Breast epithelium (tissue), 4 donors: ENCODE data around the gene KCNA3. TPM values are rescaled to one million over a fixed set of nuclear protein-coding genes. Genes with fewer than 3 reads are reported as not detected.

Source experiments
- DNase-seq, 2 donors: peaks; one replicate each; pipeline ENCODE4 v3.0.0-alpha.2; 2019; ENCODE audit warnings: low spot score in 2 of 2
- H3K27ac ChIP-seq, 2 donors: fragments of 200-600 bp; sonication (generic) in 1 of 2; one replicate each; pipeline ENCODE4 v1.5.1; 2016 to 2019; ENCODE audit warnings: mild to moderate bottlenecking in 1 of 2
- H3K27me3 ChIP-seq, 2 donors: fragments of 200-600 bp; sonication (generic) in 1 of 2; one replicate each; pipeline versions ENCODE4 v1.5.1 to v1.6.0; 2017 to 2019; ENCODE audit warnings: control low read depth in 1 of 2, mild to moderate bottlenecking in 1 of 2
- H3K36me3 ChIP-seq: fragments of 200-600 bp; one replicate; pipeline ENCODE4 v1.5.1; 2019
- H3K4me1 ChIP-seq, 2 donors: fragments of 200-600 bp; sonication (generic); one replicate each; pipeline ENCODE4 v1.5.1; 2016 to 2019; ENCODE audit warnings: control low read depth in 1 of 2
- H3K4me3 ChIP-seq, 3 donors: fragments of 200-600 bp; sonication (generic); 1 replicate in 2 of 3; 2 replicates in 1 of 3; pipeline ENCODE4 v1.5.1; 2016 to 2019; ENCODE audit warnings: mild to moderate bottlenecking in 3 of 3, moderate library complexity in 2 of 3
- H3K9me3 ChIP-seq, 2 donors: fragments of 200-600 bp; sonication (generic) in 1 of 2; one replicate each; pipeline ENCODE4 v1.5.1; 2016 to 2019; ENCODE audit warnings: control low read depth in 1 of 2
- POLR2A ChIP-seq: fragments of 450-650 bp; IDR thresholded peaks from one replicate; pipeline ENCODE4 v1.6.1; 2016; ENCODE audit warnings: antibody characterized with exemption, mild to moderate bottlenecking, moderate library complexity
- POLR2AphosphoS5 ChIP-seq, 3 donors: sonication (generic); formaldehyde crosslinking; IDR thresholded peaks; one replicate each; pipeline ENCODE4 v1.6.1; 2017; ENCODE audit warnings: antibody characterized with exemption in 3 of 3
- intact Hi-C: fragments of 100-400 bp; cut with DNase I; formaldehyde crosslinking; loops from one replicate; pipeline ENCODE4 v1.15.1; 2023; ENCODE audit warnings: low total_unique reads
- total RNA-seq, 3 donors: library from RNA; depleted of rRNA; stranded (reverse); fragments of >200 nt; gene quantifications; one replicate each; pipeline ENCODE4 v1.1.0, GENCODE V29; 2016
- TF ChIP-seq, protein P1 (sequence below), 3 donors: fragments of 450-650 bp; IDR thresholded peaks; one replicate each; pipeline ENCODE4 v1.5.1; 2016 to 2017; ENCODE audit warnings: antibody characterized with exemption in 3 of 3, mild to moderate bottlenecking in 3 of 3, moderate library complexity in 3 of 3

The KCNA3 gene
- total RNA-seq, 3 donors from 2014 or later, result 0.96 to 3.9 (median 2.2) TPM

DNA sequence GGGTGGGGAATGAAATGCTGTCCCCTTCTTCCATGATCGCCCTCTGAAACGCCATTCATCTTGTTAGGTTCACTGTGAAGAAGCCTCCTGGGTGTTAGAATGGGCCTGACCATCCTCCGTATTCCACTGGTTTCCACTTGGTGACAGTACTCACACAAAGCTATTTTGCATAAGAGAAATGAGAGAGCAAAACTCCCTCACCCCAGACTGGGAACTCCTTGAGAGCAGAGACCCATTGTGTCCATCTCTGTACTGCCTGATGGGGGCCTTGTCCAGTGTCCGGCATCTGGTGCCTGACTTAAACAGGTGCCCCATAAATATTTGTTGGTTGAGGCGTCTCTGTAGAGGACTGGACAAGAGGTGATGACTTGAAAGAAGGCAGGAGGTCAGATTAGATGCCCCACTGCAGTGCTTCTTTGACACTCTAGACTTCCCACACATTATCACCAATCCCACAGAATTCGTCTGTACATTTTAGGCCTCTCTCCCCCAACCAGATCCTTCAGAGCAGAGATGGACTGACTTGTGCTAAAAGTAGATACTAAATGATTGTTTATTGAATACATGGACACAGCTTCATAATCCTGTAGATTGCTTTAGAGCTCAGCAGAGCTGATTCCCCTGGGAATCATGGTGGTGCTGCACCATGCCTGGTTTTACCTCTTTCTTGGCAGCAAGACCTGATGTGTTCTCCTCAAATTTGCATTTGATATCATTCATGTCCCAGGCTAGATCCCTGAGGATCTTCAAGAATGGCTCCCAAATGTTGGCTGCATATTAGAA is 46.2 kb downstream of the KCNA3 start:
- H3K27me3 ChIP-seq, result no peaks in the 10 kb centered on the region
- TF ChIP-seq, protein P1, sequence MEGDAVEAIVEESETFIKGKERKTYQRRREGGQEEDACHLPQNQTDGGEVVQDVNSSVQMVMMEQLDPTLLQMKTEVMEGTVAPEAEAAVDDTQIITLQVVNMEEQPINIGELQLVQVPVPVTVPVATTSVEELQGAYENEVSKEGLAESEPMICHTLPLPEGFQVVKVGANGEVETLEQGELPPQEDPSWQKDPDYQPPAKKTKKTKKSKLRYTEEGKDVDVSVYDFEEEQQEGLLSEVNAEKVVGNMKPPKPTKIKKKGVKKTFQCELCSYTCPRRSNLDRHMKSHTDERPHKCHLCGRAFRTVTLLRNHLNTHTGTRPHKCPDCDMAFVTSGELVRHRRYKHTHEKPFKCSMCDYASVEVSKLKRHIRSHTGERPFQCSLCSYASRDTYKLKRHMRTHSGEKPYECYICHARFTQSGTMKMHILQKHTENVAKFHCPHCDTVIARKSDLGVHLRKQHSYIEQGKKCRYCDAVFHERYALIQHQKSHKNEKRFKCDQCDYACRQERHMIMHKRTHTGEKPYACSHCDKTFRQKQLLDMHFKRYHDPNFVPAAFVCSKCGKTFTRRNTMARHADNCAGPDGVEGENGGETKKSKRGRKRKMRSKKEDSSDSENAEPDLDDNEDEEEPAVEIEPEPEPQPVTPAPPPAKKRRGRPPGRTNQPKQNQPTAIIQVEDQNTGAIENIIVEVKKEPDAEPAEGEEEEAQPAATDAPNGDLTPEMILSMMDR (IDR thresholded peaks at IDR 0.05), result no peak
- no peak for TF ChIP-seq POLR2AphosphoS5 (IDR thresholded peaks at IDR 0.05)
- no peak for TF ChIP-seq POLR2A
- peak in 1 of 2 donors; percentile 6 for DNase-seq
- H3K4me1 ChIP-seq, result no peaks in the 10 kb centered on the region
- intact Hi-C loops, result no loop called here
- H3K4me3 ChIP-seq, result no peak overlapping the region
- H3K36me3 ChIP-seq, result no peaks in the 10 kb centered on the region
- no peaks in the 10 kb centered on the region for H3K9me3 ChIP-seq
- H3K27ac ChIP-seq, result no peak overlapping the region

DNA sequence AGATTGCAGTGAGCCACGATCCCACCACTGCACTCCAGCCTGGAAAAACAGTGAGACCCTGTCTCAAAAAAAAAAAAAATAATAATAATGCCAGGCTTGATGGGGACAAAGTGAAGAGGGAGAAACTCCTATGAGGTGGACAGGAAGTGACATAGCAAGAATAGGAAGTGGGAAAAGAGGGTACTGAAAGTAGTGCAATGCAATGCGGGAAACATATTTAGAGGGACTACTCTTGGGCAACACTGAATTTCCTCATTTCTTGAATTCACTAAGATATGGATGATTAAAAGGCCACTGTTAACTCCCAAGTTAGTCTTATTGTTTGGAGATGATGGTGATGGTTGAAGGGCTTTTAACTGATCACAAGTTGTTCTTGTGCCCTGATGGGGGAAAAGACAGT is 47.0 kb downstream of the KCNA3 start:
- TF ChIP-seq, protein P1 (IDR thresholded peaks at IDR 0.05), result no peak
- TF ChIP-seq POLR2A (no peak), POLR2AphosphoS5 (IDR thresholded peaks at IDR 0.05) (no peak)
- Histone ChIP-seq H3K9me3 (no peaks in the 10 kb centered on the region), H3K36me3 (no peaks in the 10 kb centered on the region), H3K4me3 (no peak overlapping the region), H3K4me1 (no peaks in the 10 kb centered on the region), H3K27me3 (no peaks in the 10 kb centered on the region), H3K27ac (no peak overlapping the region)
- intact Hi-C loops, result no loop called here
- peak in 1 of 2 donors; percentile 3 for DNase-seq

DNA sequence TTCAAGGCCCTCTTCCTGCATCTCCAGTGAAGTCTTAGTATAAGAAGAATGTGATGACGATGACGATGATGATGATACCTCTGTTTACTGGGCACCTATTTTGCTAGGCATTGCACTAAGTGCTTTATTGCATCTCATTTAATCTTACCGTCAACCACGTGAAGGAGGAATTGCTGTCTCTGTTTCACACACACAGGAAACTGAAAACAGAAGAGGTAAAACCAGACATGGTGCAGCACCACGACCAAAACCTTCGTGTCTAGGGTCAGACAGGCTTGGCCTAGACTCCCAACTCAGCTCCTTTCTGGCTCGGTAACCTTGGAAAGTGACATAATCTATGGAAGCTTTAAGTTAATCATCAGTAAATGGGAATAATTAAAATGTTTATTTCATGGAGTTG is 47.9 kb downstream of the KCNA3 start:
- Histone ChIP-seq H3K9me3 (no peaks in the 10 kb centered on the region), H3K27me3 (no peaks in the 10 kb centered on the region), H3K36me3 (no peaks in the 10 kb centered on the region), H3K4me3 (no peak overlapping the region), H3K4me1 (no peaks in the 10 kb centered on the region), H3K27ac (no peak overlapping the region)
- intact Hi-C loops, result no loop called here
- TF ChIP-seq POLR2AphosphoS5 (IDR thresholded peaks at IDR 0.05) (no peak), POLR2A (no peak)
- TF ChIP-seq, protein P1 (IDR thresholded peaks at IDR 0.05), result no peak
- no peak for DNase-seq

Other genes starting within 250 kb of the KCNA3 start
- 10 to 100 TPM in 1 of 3 donors, under 1 TPM in 2; 0.66 to 42.9 (median 0.73) TPM for gene PROK1, start 223.8 kb downstream of the KCNA3 start, total RNA-seq
- not detected for gene KCNA10, start 155.8 kb downstream of the KCNA3 start, total RNA-seq
- gene KCNA2, start 68.6 kb downstream of the KCNA3 start, total RNA-seq, result 10 to 100 TPM in 1 of 3 donors, under 1 TPM in 2; 0.33 to 13.8 (median 0.59) TPM
- gene CD53, start 198.2 kb upstream of the KCNA3 start, total RNA-seq, result 10 to 100 TPM; 36.1 to 72.6 (median 50.2) TPM